SH-SY5Y (cell line): ENCODE measurements around the gene HECW1.

Experiments used
- GATA2 ChIP-seq: IDR thresholded peaks from 2 replicates; pipeline ENCODE4 v1.6.1; 2011; ENCODE audit warnings: mild to moderate bottlenecking, low read depth, low read length
- GATA3 ChIP-seq: IDR thresholded peaks from 2 replicates; pipeline ENCODE4 v1.6.1; 2011; ENCODE audit warnings: low read depth, mild to moderate bottlenecking, low read length, moderate library complexity

Gene HECW1

DNA sequence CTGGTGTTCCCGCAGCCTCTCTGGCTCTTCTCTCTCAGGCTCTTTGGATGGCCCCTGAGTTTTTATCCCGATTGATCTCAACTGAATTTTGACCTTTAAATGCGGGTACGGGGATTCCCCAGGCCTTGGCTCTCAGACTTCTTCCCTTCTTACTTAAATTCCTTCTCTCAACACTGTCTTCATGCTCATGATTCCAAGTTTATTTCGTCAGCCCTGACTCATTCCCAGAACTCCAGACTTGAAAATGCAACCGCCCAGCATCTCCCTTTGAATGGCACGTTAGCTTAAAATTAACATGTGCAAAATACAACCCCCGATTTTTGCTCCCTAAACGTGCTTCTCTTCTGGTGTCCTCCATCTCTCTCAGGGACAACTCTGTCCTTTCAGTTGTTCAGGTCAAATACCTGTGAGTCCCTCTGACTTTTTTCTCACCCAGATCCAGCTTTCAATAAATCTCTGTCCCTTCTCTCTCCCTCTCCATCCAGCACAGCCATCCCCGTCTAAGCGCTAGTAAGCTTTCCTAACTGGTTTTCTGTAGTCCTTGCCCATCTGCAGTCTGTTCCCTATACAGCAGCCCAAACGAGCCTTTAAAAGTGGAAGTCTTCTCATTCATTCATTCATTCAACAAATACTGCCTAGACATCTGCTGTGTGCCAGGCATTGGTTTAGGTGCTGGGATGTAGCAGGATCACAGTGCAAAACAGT lies 7.1 kb downstream of the HECW1 start:
- no peak for TF ChIP-seq GATA2
- no peak for TF ChIP-seq GATA3

GRCh38 chr7:43121973-43122372 lies 9.5 kb downstream of the HECW1 start:
- TF ChIP-seq GATA3 (no peak), GATA2 (no peak)

DNA sequence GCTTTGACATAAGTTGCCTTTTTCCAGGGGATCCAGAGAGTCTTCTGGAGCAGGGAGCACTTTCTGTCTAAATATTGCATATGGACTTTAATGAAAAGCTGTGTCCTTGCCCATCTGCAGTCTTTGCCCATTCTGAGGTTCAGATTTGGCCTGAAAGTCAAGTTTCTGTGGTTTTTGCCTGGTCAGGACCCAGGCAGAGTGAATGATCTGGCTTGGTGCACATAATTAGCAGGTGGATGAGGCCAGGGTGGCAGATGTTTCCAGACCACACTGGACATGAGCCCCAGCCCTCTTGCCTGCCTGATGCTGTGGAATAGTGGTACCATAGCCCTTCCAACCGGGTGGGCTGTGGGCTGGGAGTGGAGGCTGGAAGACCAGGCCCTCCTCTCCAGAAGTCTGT lies 11.0 kb downstream of the HECW1 start:
- TF ChIP-seq GATA3 (no peak), GATA2 (no peak)

- TF ChIP-seq GATA2 (no peak), GATA3 (no peak)
These were observed 11.9 kb downstream of the HECW1 start for GRCh38 chr7:43124388-43124787.

DNA sequence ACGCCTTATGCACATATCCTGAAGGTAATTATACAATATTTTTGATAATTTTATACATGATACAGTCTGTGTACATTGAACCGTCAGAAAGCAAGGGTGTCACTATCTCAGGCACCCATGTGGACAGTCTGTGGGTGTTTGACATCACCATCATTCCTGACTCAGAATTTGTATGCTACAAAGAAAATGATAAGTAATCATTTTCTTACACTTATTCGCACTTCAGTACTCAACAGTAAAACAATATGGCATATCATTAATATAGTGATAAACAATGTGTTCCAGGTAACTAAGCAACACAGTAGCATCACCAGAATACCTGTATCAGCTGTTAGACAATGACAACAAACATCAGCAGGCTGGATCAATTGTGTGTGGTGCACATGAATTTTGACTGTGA lies 17.9 kb downstream of the HECW1 start:
- no peak for TF ChIP-seq GATA2
- no peak for TF ChIP-seq GATA3

- TF ChIP-seq GATA2, result no peak
These were observed 22.7 kb downstream of the HECW1 start for GRCh38 chr7:43135129-43135528.

- no peak for TF ChIP-seq GATA2
- TF ChIP-seq GATA3, result no peak
These were observed 23.6 kb downstream of the HECW1 start for GRCh38 chr7:43136064-43136463.

DNA sequence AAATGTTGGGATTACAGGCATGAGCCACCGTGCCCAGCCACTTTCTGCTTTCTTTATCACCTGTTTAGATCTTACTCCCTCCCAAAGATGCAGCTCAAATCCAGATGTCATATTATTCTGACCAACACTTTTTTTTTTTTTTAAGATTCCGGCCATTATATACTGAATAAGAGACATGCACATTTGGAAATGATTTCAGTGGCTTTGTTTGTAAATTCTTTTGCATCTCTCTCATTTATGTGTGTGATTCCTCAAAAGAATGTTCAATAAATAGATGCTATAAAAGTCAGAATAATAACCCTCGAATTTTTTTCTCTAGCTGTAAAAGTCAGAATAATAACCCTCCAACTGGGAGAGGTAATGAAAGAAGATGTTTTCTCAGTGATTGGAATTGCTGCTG lies 25.4 kb downstream of the HECW1 start:
- TF ChIP-seq GATA2 (no peak), GATA3 (no peak)

- TF ChIP-seq GATA2, result no peak
These were observed 26.3 kb downstream of the HECW1 start for GRCh38 chr7:43138710-43139109.

DNA sequence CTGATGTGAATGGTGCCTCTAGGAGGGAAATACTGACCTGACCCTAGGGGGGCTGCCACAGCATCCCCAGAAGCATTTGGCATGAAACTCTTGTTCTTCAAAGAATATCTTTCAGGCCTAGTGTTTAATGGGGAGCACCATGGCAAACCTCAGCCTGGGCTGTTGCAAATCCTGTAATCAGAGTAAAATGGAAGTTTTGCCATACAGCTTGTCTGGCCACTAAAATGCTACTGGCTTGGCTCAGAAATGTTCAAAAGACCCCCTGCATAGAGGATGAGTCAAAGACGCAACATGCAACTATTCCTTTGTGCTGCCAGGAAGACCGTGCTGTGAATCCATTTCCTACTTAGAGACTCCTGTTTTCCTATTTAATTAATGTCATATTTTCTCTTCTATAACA lies 26.7 kb downstream of the HECW1 start:
- TF ChIP-seq GATA2, result no peak
- TF ChIP-seq GATA3, result no peak

GRCh38 chr7:43140186-43140585 lies 27.7 kb downstream of the HECW1 start:
- TF ChIP-seq GATA2, result no peak
- no peak for TF ChIP-seq GATA3

DNA sequence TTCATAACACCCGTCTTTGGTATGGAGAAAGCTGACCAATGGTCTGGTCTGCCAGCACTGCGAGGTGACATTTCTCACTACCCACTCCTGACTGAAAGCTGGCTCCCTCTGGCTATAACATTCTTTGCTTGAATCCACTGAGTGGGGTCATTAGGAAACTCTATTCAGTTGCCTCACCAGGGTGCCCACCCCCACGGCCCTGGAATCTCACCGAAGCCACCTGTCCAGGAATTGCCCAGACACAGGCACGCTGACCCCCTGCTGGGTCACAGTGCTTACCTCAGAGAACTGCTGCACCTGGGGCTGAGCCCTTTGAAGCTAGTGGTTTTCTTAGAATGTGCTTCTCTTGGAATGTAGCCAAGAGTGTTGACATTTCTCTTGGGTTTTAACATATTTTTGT lies 28.6 kb downstream of the HECW1 start:
- no peak for TF ChIP-seq GATA3
- no peak for TF ChIP-seq GATA2

DNA sequence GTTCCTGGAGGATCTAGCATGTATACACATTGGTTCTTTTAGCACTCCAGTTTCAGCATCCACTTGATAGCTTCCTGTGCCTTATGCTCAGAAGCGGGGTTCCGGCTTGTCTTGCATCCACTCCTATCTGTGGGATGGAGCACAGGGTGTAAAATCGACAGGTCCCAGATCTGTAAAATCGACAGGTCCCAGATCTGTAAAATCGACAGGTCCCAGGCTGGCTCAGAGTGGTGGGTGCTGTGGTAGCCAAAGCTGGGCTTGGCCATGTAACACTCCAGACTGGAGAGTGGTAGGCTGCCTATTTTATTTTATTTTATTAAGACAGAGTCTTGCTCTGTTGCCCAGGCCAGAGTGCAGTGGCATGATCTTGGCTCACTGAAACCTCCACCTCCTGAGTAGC lies 30.3 kb downstream of the HECW1 start:
- TF ChIP-seq GATA3 (no peak), GATA2 (no peak)

DNA sequence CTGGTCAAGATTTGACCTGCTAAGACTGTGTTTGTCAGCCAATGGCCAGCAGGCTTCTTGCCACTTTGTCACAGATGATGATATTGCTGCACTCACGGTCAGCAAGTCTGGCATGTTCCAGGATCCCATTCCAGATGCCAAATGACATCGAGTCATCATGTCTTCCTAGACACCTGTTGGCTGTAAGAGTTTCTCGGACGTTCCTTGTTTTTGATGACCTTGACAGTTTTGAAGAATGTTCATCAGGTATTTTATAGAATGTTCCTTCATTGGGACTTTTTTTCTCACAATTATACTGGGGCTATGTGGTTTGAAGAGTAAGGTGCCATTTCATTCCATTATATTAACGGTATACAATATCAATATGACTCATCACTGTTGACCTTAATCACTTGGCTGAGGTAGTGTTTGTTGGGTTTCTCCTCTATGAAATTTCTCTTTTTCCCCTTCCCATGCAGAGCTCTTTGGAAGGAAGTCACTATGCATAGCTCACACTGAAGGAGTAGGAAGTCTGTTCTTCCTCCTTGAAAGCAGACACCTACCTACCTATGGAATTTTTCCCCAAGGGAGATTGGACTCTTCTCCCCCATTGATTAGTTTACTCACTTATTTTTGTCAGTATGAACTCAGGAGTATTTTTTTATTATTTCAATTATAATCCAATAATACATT lies 31.6 kb downstream of the HECW1 start:
- TF ChIP-seq GATA2 (no peak), GATA3 (no peak)

DNA sequence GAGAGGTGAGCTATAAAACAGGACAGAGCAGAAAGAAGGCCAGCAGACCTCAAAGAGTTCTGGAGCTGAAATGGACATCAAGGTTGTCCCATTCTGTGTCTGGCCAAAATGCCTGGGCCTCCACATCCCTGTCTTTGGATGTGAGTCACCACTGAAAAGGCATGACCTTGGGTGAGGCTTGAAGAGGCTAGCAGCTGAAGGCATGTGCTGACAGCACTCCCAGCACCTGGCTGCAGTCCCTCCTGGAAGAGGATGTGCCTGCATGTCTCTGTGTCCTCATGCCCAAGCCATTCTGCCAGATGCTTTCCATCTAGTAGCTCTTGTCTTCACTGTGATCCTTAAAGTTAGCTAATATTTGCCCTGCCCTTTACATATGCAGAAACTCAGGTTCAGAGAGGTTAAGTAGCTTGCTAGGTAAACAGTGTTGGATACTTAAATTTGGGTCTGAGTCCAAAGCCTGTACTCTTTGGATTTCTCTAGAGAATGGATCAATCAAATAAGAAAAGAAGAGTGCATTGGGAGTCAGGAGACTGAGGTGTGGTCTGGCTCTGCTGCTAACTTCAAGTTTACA lies 35.8 kb downstream of the HECW1 start:
- TF ChIP-seq GATA3, result no peak
- TF ChIP-seq GATA2, result no peak

DNA sequence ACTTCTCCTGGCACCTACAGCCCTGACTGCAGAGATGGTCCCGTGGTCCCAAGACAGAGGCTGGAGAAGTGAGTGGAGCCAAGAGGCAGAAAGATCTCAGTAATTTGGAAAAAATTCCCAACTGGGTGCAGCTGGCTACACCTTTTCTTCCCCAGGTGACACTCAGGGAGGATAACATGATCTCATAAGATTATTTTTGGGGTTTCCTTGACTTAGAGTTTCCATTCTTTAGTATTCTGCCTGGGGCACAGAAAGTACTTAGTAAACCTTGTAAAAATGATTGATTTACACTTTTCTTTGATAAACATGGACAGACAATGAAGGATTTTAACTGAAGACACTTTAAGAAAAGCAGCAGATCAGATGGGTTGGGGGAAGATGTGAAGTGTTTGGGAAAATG lies 38.6 kb downstream of the HECW1 start:
- TF ChIP-seq GATA3, result no peak
- TF ChIP-seq GATA2, result no peak
